ENCODE measurements around the gene CAPN5.
A peak's percentile ranks its signal among the peaks of the same experiment; 100 is the strongest.

The CAPN5 gene

DNA sequence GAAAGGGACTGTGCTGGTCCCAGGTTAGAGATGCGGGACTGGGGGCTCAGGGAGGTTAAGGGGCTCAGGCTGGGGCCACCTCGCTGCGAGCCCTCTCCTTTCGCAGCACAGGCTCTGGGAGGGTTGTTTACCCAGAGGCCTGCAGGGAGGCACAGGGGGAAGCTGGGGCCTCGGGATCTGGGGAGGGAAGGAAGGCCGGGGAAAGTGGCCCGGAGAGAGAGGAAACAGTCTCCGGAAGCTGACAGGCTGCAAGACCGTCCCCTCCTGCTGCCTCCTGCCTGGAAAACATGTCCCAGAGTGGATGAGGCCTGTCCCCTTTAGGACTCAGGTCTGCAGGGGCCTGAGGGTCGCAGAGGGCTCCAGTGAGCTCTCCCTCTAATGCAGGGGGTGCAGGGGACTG is 106.7 kb downstream of the CAPN5 start:
- TF ChIP-seq, protein P1, sequence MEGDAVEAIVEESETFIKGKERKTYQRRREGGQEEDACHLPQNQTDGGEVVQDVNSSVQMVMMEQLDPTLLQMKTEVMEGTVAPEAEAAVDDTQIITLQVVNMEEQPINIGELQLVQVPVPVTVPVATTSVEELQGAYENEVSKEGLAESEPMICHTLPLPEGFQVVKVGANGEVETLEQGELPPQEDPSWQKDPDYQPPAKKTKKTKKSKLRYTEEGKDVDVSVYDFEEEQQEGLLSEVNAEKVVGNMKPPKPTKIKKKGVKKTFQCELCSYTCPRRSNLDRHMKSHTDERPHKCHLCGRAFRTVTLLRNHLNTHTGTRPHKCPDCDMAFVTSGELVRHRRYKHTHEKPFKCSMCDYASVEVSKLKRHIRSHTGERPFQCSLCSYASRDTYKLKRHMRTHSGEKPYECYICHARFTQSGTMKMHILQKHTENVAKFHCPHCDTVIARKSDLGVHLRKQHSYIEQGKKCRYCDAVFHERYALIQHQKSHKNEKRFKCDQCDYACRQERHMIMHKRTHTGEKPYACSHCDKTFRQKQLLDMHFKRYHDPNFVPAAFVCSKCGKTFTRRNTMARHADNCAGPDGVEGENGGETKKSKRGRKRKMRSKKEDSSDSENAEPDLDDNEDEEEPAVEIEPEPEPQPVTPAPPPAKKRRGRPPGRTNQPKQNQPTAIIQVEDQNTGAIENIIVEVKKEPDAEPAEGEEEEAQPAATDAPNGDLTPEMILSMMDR (IDR thresholded peaks at IDR 0.05; ENCODE audit: low read depth, low read length) = no peak
- TF ChIP-seq, protein P2, sequence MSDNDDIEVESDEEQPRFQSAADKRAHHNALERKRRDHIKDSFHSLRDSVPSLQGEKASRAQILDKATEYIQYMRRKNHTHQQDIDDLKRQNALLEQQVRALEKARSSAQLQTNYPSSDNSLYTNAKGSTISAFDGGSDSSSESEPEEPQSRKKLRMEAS (IDR thresholded peaks at IDR 0.05; ENCODE audit: low read depth, low read length) = no peak
- TF ChIP-seq MYC (IDR thresholded peaks at IDR 0.05; ENCODE audit: low read depth, low read length) (no peak), POLR2A (IDR thresholded peaks at IDR 0.05; ENCODE audit: extremely low read depth, insufficient read length) (no peak)
- no peak for DNase-seq (ENCODE audit: low read depth)

DNA sequence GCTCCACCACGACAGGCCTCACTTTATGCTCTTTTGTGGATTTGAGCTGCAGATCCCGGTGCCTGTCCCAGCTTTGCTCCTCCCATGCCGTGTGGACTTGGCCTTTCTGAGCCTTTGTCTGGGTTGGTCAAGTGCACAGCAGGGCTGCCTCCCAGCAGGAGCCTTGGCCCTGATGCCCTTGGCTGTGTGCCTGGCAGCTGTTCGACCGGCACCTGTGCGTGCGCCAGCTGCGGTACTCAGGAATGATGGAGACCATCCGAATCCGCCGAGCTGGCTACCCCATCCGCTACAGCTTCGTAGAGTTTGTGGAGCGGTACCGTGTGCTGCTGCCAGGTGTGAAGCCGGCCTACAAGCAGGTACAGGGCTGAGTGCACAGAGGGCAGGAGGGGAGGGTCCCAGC is 107.8 kb downstream of the CAPN5 start:
- H3K4me3 ChIP-seq (ENCODE audit: low read depth, low read length) = no peak overlapping the region
- TF ChIP-seq, protein P2 (IDR thresholded peaks at IDR 0.05; ENCODE audit: low read depth, low read length) = no peak
- TF ChIP-seq POLR2A (IDR thresholded peaks at IDR 0.05; ENCODE audit: extremely low read depth, insufficient read length) (no peak), MYC (IDR thresholded peaks at IDR 0.05; ENCODE audit: low read depth, low read length) (no peak)
- TF ChIP-seq, protein P1 (IDR thresholded peaks at IDR 0.05; ENCODE audit: low read depth, low read length) = no peak
- no peak for DNase-seq (ENCODE audit: low read depth)

More for the DNA sequence above, 106.7 kb downstream of the CAPN5 start:
- H3K4me3 ChIP-seq (ENCODE audit: low read depth, low read length) = no peak overlapping the region

DNA sequence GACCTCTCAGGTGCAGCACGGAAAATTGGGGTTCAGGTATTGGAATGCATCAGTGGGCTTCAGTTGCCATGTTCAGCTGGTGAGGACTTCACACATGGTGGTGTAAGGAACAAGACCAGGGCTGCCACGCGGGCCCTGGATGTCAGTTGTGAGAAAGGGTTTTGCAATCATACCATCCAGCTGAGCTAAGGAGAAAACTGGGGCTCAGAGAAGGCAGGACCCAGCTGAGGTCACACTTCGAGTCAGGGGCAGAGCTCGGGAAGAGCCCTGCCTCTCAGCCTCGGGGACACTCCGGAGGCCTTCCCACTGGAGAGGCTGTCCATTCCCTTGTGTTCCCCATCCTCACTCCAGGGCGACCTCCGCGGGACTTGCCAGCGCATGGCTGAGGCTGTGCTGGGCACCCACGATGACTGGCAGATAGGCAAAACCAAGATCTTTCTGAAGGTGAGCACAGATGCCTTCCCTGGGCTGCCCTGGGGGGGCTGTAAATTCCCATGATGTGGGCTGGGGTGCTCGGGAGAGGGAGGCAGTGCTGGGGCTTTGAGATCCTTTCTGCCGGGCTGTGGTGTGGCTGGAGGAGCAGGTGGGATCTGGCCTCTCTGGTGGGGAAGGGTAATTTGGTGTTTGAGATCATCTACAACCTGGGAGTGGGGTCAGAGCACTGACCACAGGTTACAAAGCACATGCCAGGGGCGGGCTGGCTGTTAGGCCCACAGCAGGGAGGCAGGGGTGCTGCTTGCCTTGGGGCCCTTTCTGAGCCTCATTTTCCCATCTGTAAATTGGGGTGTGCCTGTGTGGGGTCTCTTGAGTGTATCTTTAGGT is 108.5 kb downstream of the CAPN5 start:
- H3K4me3 ChIP-seq (ENCODE audit: low read depth, low read length) = no peak overlapping the region
- DNase-seq (ENCODE audit: low read depth) = peak; percentile 67
- no peak for TF ChIP-seq POLR2A (IDR thresholded peaks at IDR 0.05; ENCODE audit: extremely low read depth, insufficient read length)
- TF ChIP-seq, protein P2 (IDR thresholded peaks at IDR 0.05; ENCODE audit: low read depth, low read length) = peak; percentile 75; the same call in 1 of the 2 replicates
- TF ChIP-seq MYC (IDR thresholded peaks at IDR 0.05; ENCODE audit: low read depth, low read length) = peak; percentile 56; the same call in 1 of the 2 replicates
- TF ChIP-seq, protein P1 (IDR thresholded peaks at IDR 0.05; ENCODE audit: low read depth, low read length) = no peak

Measured in NB4 (cell line).